Stimulated activated CD4-positive, alpha-beta T cell treated with anti-CD3 and anti-CD28 coated beads, Interleukin-1b, Interleukin-23, amount 100 ng/mL, for 48 hours (primary cell): ENCODE data around the gene FAF1.
"Not testable (repeated sequence)": the region's sequence is repeated elsewhere in the genome, so short reads cannot be mapped to it uniquely, and the experiment has no call there.

Experiments used
- DNase-seq: peaks from one replicate; pipeline ENCODE4 v3.0.0-alpha.2; 2020

FAF1 gene

GRCh38 chr1:50750021-50750619, 209.9 kb downstream of the FAF1 start:
- no peak for DNase-seq

DNA sequence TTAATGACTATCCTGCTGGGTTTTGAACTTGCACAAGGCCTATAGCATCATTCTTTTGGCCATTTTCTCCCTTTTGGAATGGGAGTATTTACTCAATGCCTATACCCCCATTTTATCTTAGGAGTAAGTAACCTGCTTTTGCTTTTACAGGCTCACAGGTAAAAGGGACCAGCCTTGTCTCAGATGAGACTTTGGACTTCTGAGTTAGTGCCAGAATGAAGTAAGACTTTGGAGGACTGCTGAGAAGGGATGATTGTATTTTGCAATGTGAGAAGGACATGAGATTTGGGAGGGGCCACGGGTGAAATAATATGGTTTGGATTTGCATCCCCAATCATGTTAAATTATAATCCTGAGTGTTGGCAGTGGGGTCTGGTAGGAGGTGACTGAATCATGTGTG, 212.7 kb downstream of the FAF1 start:
- DNase-seq = no peak

DNA sequence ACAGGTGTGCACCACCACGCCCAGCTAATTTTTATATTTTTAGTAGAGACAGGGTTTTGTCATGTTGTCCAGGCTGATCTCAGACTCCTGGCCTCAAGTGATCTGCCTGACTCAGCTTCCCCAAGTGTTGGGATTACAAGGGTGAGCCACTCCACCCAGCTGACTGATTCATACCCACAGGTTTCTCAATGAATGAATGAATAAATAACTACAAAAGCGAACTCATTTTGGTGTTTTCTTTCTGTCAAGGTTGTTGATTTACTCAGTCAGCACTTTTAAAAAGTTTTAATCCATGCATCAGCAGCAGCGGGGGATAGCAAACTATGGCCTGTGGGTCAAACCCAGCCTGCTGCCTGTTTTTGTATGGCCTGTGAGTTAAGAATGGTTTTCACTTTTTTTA, 217.5 kb downstream of the FAF1 start:
- DNase-seq = no peak

DNA sequence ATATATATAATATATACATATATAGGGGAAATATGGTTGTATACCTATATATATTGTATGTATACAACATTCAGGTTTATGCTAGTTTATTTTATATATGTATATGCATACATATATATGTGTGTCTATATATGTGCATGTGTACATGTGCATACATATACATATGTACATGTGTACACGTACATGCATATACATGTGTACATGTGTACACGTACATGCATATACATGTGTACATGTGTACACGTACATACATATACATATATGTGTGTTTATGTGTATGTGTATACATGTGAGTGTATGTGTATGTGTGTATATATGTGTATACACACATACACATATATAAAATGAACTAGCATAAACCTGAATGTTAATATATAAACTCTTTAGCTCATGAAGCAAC, 220.9 kb downstream of the FAF1 start:
- no peak for DNase-seq

DNA sequence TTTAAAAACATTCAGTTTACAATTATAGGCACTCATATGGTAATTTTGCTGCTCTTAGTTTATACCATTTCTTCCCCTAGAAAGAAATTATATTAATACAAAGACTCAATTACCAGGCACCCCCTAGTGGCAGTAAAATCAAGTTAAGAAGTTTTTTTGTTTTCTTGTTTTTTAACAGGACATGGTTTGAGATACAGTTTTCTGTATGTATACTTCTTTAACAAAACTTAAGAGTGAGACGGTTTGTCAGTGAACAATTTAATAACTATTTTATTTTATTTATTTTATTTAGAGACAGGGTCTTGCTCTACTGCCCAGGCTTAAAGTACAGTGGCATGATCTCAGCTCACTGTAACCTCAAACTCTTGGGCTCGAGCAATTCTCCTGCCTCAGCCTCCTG, 224.6 kb downstream of the FAF1 start:
- no peak for DNase-seq

DNA sequence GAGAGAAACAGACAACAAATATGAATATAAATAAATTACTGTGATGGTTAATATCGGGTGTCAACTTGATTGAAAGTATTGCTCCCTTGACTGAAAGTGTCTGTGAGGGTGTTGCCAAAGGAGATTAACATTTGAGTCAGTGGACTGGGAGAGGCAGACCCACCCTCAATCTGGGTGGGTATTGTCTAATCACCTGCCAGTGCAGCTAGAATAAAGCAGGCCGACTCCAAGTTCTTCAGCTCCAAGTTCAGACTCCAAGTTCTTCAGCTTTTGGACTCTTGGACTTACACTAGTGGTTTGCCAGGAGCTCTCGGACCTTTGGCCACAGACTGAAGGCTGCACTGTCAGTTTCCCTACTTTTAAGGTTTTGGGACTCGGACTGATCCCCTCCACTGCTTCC, 232.5 kb downstream of the FAF1 start:
- not testable (repeated sequence) for DNase-seq

- no peak for DNase-seq
Observed at GRCh38 chr1:50724626-50725286, 235.3 kb downstream of the FAF1 start.

DNA sequence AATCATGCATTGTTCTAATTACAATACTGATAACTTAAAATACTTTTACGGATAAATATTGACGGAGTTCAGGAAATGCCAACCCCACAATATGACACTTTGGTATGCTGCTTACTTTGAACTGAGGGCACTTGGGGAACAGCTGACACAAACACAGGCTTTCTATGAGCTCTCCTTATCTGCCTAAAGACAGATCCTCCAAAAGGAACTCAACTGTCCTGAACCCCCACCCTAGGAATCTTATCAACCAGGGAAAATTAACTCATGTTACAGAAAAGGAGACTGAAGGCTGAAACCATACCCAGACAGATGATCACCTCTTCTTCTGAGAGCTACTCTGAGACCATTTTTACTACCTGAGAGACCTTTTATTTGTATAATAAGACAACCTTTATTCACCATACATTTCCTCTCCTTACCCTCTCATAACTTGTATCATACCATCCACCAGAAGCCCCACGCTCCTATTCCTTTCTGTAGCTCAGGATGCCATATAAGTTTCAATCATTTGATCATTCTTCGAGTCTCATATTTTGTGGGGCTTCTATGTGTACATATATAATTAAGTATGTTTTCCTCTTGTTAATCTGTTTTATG, 239.5 kb downstream of the FAF1 start:
- no peak for DNase-seq

GRCh38 chr1:50719126-50719525, 240.9 kb downstream of the FAF1 start:
- no peak for DNase-seq

GRCh38 chr1:50717327-50717726, 242.7 kb downstream of the FAF1 start:
- DNase-seq = no peak

DNA sequence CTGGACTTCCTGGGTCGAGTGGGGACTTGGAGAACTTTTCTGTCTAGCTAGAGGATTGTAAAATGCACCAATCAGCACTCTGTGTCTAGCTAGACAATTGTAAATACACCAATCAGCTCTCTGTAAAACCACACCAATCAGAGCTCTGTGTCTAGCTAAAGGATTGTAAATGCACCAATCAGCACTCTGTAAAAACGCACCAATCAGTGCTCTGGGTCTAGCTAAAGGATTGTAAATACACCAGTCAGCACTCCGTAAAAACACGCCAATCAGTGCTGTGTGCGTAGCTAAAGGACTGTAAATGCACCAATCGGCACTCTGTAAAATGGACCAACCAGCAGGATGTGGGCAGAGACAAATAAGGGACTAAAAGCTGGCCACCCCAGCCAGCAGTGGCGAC, 243.6 kb downstream of the FAF1 start:
- not testable (repeated sequence) for DNase-seq

DNA sequence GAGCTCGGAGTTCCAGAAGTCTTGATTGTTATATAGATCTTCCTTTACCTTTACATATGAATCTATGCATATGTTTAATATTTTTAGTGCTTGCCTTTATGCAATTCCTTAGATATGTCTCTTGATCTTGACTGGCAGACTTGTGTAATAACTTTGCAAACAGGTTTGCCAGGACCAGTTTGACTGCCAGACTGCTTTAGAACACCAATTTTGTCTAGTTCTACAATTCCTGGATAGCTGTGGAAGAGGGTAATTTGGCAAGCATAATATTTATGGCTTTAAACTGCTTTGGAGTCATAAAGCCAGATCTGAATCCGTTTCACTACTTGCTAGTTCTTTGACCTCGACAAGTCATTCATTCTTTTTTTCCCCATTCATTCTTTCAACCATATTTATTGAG, 250.0 kb downstream of the FAF1 start:
- no peak for DNase-seq

DNA sequence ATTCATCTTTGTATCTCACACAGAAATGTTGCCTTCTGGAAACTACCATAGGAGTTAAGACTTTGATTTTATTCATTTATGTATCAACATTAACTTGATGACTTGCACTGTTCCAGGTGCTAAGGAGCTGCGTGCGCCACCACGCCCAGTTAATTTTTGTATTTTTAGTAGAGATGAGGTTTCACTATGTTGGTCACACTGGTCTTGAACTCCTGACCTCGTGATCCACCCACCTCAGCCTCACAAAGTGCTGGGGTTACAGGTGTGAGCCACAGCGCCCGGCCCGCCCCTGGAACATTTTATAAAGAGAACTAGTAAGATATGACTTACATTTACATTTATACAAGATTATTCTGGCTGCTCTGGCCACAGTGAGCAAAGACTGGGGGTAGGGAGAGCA, 252.2 kb downstream of the FAF1 start:
- no peak for DNase-seq

DNA sequence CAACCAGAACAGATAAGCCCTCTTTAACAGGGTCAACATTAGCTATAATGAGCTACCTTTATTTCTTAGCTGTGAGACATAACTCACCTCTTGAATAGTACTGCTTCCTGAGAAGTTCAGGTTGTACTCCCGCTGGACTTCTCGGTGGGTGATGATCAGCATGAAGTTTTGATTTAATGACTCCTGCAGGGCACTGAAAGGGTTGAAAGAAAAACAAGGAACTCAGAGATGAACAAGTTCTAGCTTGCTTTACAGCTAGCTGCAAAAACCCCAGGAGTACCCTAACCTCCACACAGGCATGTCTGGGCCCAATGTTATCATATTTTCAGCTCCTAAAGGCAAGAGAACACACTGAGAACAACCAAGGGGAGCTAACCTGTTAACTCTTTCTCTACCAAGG, 254.4 kb downstream of the FAF1 start:
- DNase-seq = no peak

- no peak for DNase-seq
Observed at GRCh38 chr1:50705041-50705440, 255.0 kb downstream of the FAF1 start.

GRCh38 chr1:50704126-50704525, 255.9 kb downstream of the FAF1 start:
- DNase-seq = no peak

GRCh38 chr1:50703240-50703639, 256.8 kb downstream of the FAF1 start:
- no peak for DNase-seq

GRCh38 chr1:50702395-50702794, 257.7 kb downstream of the FAF1 start:
- no peak for DNase-seq

- no peak for DNase-seq
Observed at GRCh38 chr1:50701706-50702317, 258.3 kb downstream of the FAF1 start.

- DNase-seq = no peak
Observed at GRCh38 chr1:50700621-50701020, 259.4 kb downstream of the FAF1 start.

- DNase-seq = no peak
Observed at GRCh38 chr1:50700214-50700613, 259.9 kb downstream of the FAF1 start.

GRCh38 chr1:50699795-50700194, 260.3 kb downstream of the FAF1 start:
- DNase-seq = no peak

- no peak for DNase-seq
Observed at GRCh38 chr1:50697440-50698421, 262.3 kb downstream of the FAF1 start.
